Smooth muscle cell (in vitro differentiated cells): ENCODE results near the gene PFN3. TPM values are rescaled to one million over a fixed set of nuclear protein-coding genes. Genes with fewer than 3 reads are reported as not detected.

Experiments used
- DNase-seq: peaks from one replicate; lab custom pipeline; 2025; ENCODE audit not compliant: unreplicated experiment; lab: John Stamatoyannopoulos, UW
- H2AFZ ChIP-seq: fragments of 200-600 bp; sonication (generic); 2 replicates; pipeline ENCODE4 v1.6.0; 2016; ENCODE audit warnings: antibody characterized with exemption, low read depth, mild to moderate bottlenecking
- H3F3A ChIP-seq: fragments of 200-600 bp; sonication (generic); 2 replicates; pipeline ENCODE4 v1.6.0; 2017; ENCODE audit warnings: antibody characterized with exemption, low read depth
- H3K27ac ChIP-seq: fragments of 200-600 bp; sonication (generic); 2 replicates; pipeline ENCODE4 v1.5.1; 2016; ENCODE audit warnings: low read depth, mild to moderate bottlenecking
- H3K27me3 ChIP-seq: fragments of 200-600 bp; sonication (generic); 2 replicates; pipeline ENCODE4 v1.6.1; 2016; ENCODE audit warnings: low read depth, mild to moderate bottlenecking
- H3K36me3 ChIP-seq: fragments of 200-600 bp; sonication (generic); 2 replicates; pipeline ENCODE4 v1.5.1; 2016; ENCODE audit warnings: low read depth
- H3K4me1 ChIP-seq: fragments of 200-600 bp; sonication (generic); 2 replicates; pipeline ENCODE4 v1.5.1; 2016; ENCODE audit warnings: low read depth
- H3K4me2 ChIP-seq: fragments of 200-600 bp; sonication (generic); 2 replicates; pipeline ENCODE4 v1.6.0; 2016; ENCODE audit warnings: mild to moderate bottlenecking
- H3K4me3 ChIP-seq: fragments of 200-600 bp; sonication (generic); 2 replicates; pipeline ENCODE4 v1.5.1; 2016; ENCODE audit warnings: mild to moderate bottlenecking
- H3K79me2 ChIP-seq: fragments of 200-600 bp; sonication (generic); 2 replicates; pipeline ENCODE4 v1.6.0; 2016; ENCODE audit warnings: low read depth, mild to moderate bottlenecking
- H3K9ac ChIP-seq: fragments of 200-600 bp; sonication (generic); 2 replicates; pipeline ENCODE4 v1.6.0; 2016; ENCODE audit warnings: low read depth
- H3K9me3 ChIP-seq: fragments of 200-600 bp; sonication (generic); replicated peaks from 2 replicates; pipeline ENCODE4 v1.5.1; 2016; ENCODE audit warnings: low read depth
- H4K20me1 ChIP-seq: fragments of 200-600 bp; sonication (generic); 2 replicates; pipeline ENCODE4 v1.6.0; 2016; ENCODE audit warnings: low read depth
- CTCF ChIP-seq: fragments of 200-600 bp; sonication (generic); IDR thresholded peaks from 2 replicates; pipeline ENCODE4 v1.5.1; 2017; ENCODE audit warnings: borderline replicate concordance, mild to moderate bottlenecking, antibody characterized with exemption; ENCODE audit not compliant: insufficient read depth, poor library complexity, severe bottlenecking
- WGBS: methylation state at CpG from one replicate; pipeline ENCODE4 v1.1.7; 2016; ENCODE audit warnings: low lambda C conversion rate; 5-methylcytosine and 5-hydroxymethylcytosine counted together
- polyA plus RNA-seq: library from polyadenylated mRNA; unstranded; fragments of >200 nt; fragmentation: Nextera tagmentation; extraction: Ambion mirVana; gene quantifications from 2 replicates; pipeline ENCODE4 v1.2.1, GENCODE V29; 2016
- total RNA-seq: library from RNA; depleted of rRNA; stranded (reverse); fragments of >200 nt; gene quantifications from 2 replicates; pipeline ENCODE4 v1.2.3, GENCODE V29; 2014

The PFN3 gene
- total and polyA plus RNA-seq, 2 experiments from 2014 or later, result not detected

DNA sequence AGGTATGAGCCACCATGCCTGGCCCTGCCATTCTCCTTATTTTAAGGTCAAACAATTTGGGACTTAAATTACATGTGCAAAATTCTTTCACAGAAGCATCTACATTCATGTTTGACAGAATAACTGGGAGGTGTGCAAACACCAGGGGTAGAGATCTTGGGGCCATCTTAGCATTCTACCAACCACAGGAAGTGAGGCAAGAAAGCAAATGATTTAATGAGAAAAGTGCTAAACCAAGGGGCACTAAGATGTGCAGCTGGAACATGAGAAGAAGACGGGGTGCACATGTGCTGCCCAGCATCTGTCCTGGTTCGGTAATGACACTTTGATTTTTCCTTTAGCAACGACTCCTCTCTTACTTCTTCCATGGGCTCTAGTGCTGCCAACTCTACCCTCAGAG, 10.1 kb upstream of the PFN3 start:
- TF ChIP-seq CTCF, result no peak
- H3K4me3 ChIP-seq, result no peak overlapping the region

GRCh38 chr5:177409043-177409801, 8.8 kb upstream of the PFN3 start, which contains the start of gene F12:
Gene F12 (minus strand): TSS chr5:177409564. CDS start chr5:177409527, 37 bp downstream.
- H3K36me3 ChIP-seq, result no peaks in the 10 kb centered on the region
- no peak within 1 kb of the TSS for H2AFZ ChIP-seq
- WGBS, result 91% methylated on average over 9 of the region's 9 CpGs
- peaks cover 4% of the 10 kb centered on the region for H3K4me1 ChIP-seq
- no peaks in the 10 kb centered on the region for H3K79me2 ChIP-seq
- H3F3A ChIP-seq, result no peaks in the 10 kb centered on the region
- no peak within 1 kb of the TSS for H3K9ac ChIP-seq
- no peak for TF ChIP-seq CTCF
- no peak within 1 kb of the TSS for H3K27ac ChIP-seq
- H4K20me1 ChIP-seq, result no peaks in the 10 kb centered on the region
- no peak for DNase-seq
- no peak within 1 kb of the TSS for H3K4me2 ChIP-seq
- H3K27me3 ChIP-seq, result peaks cover 9% of the 10 kb centered on the region
- H3K4me3 ChIP-seq, result no peak within 1 kb of the TSS
- H3K9me3 ChIP-seq, result no peaks in the 10 kb centered on the region

More for the DNA sequence above, 10.1 kb upstream of the PFN3 start:
- no peak overlapping the region for H2AFZ ChIP-seq
- no peaks in the 10 kb centered on the region for H3K79me2 ChIP-seq
- no peaks in the 10 kb centered on the region for H3K4me1 ChIP-seq
- H3F3A ChIP-seq, result no peaks in the 10 kb centered on the region
- no peak for DNase-seq
- H3K9me3 ChIP-seq, result no peaks in the 10 kb centered on the region
- H4K20me1 ChIP-seq, result no peaks in the 10 kb centered on the region
- H3K4me2 ChIP-seq, result no peak overlapping the region
- no peaks in the 10 kb centered on the region for H3K36me3 ChIP-seq
- H3K9ac ChIP-seq, result no peak overlapping the region
- peaks cover 9% of the 10 kb centered on the region for H3K27me3 ChIP-seq
- no peak overlapping the region for H3K27ac ChIP-seq
- 83% methylated on average over 3 of the region's 3 CpGs for WGBS

- Histone ChIP-seq H4K20me1 (no peaks in the 10 kb centered on the region), H3K36me3 (no peaks in the 10 kb centered on the region), H3K9ac (no peak overlapping the region), H3K4me2 (no peak overlapping the region), H3K9me3 (no peaks in the 10 kb centered on the region), H3K4me3 (no peak overlapping the region), H3K27ac (no peak overlapping the region), H3F3A (peaks cover 9% of the 10 kb centered on the region), H3K27me3 (peaks cover 23% of the 10 kb centered on the region), H3K79me2 (no peaks in the 10 kb centered on the region), H2AFZ (no peak overlapping the region), H3K4me1 (peaks cover 18% of the 10 kb centered on the region)
- 92% methylated on average over 5 of the region's 5 CpGs for WGBS
- no peak for DNase-seq
- no peak for TF ChIP-seq CTCF
Observed at GRCh38 chr5:177405805-177406204, 5.3 kb upstream of the PFN3 start.

DNA sequence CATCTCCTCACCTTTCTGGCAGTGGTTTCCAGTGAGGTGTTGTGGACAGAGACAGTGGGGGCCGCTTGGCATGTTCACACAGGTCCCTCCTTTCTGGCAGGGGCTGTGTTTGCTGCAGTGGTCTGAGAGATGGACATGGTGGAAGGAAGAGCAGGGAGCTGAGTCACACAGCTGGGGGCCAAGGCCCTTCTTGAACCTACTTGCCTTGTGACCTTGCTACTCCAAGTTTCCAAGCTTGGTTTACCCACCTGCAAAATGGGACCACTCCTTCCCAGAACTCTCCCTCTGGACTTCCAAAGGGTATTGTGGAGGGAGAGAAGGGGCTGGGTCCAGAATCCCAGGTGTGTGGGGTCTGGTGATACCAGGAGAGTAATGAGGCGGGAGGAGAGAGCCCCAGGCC, 4.9 kb upstream of the PFN3 start:
- DNase-seq, result no peak
- H3K79me2 ChIP-seq, result no peaks in the 10 kb centered on the region
- no peaks in the 10 kb centered on the region for H4K20me1 ChIP-seq
- H3K9me3 ChIP-seq, result no peaks in the 10 kb centered on the region
- no peak overlapping the region for H2AFZ ChIP-seq
- 80% methylated on average over 2 of the region's 2 CpGs for WGBS
- no peak for TF ChIP-seq CTCF
- peaks cover 23% of the 10 kb centered on the region for H3K27me3 ChIP-seq
- no peak overlapping the region for H3K9ac ChIP-seq
- H3K4me2 ChIP-seq, result no peak overlapping the region
- H3F3A ChIP-seq, result peaks cover 9% of the 10 kb centered on the region
- H3K4me1 ChIP-seq, result peaks cover 18% of the 10 kb centered on the region
- H3K4me3 ChIP-seq, result no peak overlapping the region
- no peak overlapping the region for H3K27ac ChIP-seq
- H3K36me3 ChIP-seq, result no peaks in the 10 kb centered on the region
